Keratinocyte (primary cell): ENCODE measurements around the gene FKBP5.

Experiments
- CTCF ChIP-seq, 3 experiments: IDR thresholded peaks in 1 of 3; conservative IDR thresholded peaks in 1 of 3; optimal IDR thresholded peaks in 1 of 3; 2 replicates in 2 of 3; 3 replicates in 1 of 3; pipeline versions ENCODE3 to v1.5.1; 2011; ENCODE audit warnings: low read length in 3 of 3, mild to moderate bottlenecking in 3 of 3, moderate library complexity in 2 of 3, control low read depth in 1 of 3, inconsistent platforms in 1 of 3; ENCODE audit not compliant: insufficient read depth in 2 of 3; ENCODE audit errors: extremely low read depth in 1 of 3
- EZH2 ChIP-seq: IDR thresholded peaks from one replicate; pipeline ENCODE4 v1.6.1; 2012; ENCODE audit warnings: inconsistent platforms, mild to moderate bottlenecking, low read length, moderate library complexity

- TF ChIP-seq CTCF (optimal IDR thresholded peaks at IDR 0.05 in 1 of 3, IDR thresholded peaks at IDR 0.05 in 1 of 3, conservative IDR thresholded peaks at IDR 0.05 in 1 of 3; ENCODE audit: extremely low read depth in 1 of 3, insufficient read depth in 2 of 3, low read length in 3 of 3) = peak in 1 of 3 experiments; percentile 12
- TF ChIP-seq EZH2 = no peak
Measured at GRCh38 chr6:35544769-35545361, 143.8 kb downstream of the FKBP5 start.
